ENCODE results near the gene VCL. TPM values are rescaled to one million over a fixed set of nuclear protein-coding genes. Genes with fewer than 3 reads are reported as not detected.

The VCL gene
- total and polyA plus RNA-seq, 9 of the 15 experiments (the other 6 are each of a cell fraction or from before 2014, with no cell fraction given): 29.8 to 186 (median 76.4) TPM

GRCh38 chr10:73991203-73991883 lies 6.6 kb upstream of the VCL start:
- H3K36me3 ChIP-seq (ENCODE audit: control insufficient read depth, insufficient read depth, low read length): no peaks in the 10 kb centered on the region
- peaks cover 45 to 55% of the 10 kb centered on the region in 2 experiments for H3K4me1 ChIP-seq (replicated peaks in 1 of 2; ENCODE audit: control insufficient read depth in 2 of 2, insufficient read depth in 2 of 2, low read length in 2 of 2)
- no TSS peak for BruUV-seq (replicated peaks)
- in situ Hi-C loops (cut with MboI): no loop called here
- H3K4me2 ChIP-seq (ENCODE audit: insufficient read depth, low read length): peak overlapping the region; percentile 36; the same call in 1 of the 2 replicates
- H2AFZ ChIP-seq (ENCODE audit: low read depth, low read length): peak overlapping the region; percentile 95
- no peak for ATAC-seq
- intact Hi-C loops (cut with micrococcal nuclease): no loop called here
- no peak overlapping the region for H3K4me3 ChIP-seq
- FAIRE-seq: no peak
- peak overlapping the region in 1 of 2 experiments; percentile 3; a peak in 1 of 4 replicates for H3K9ac ChIP-seq (ENCODE audit: insufficient read depth in 1 of 2, low read depth in 2 of 2, low read length in 2 of 2)
- POLR2A ChIA-PET: interaction anchor here (0.6 to 3.0 kb wide), 11 partner anchors 9 to 1338 kb away, joined by 3 to 17 read pairs (median 5); no protein-coding TSS in a partner anchor
- peak overlapping the region; percentile 89 for H3K27ac ChIP-seq (ENCODE audit: extremely low read depth, low read depth, low read length)
- no peaks in the 10 kb centered on the region for H3K9me1 ChIP-seq (ENCODE audit: control insufficient read depth, insufficient read depth, low read length)
- CTCF ChIA-PET (ENCODE audit: low intra/inter-chr PET ratio): no interaction called here
- DNase-seq (ENCODE audit: extremely low read depth in 1 of 4, low spot score in 3 of 4): peak in 1 of 4 experiments; percentile 6
- 46% methylated on average over 3 of the region's 3 CpGs for WGBS (ENCODE audit: insufficient coverage, low coverage, missing lambda C conversion rate)
- no peaks in the 10 kb centered on the region for H3K9me3 ChIP-seq (replicated peaks; ENCODE audit: control insufficient read depth, insufficient read depth, low read depth, low read length)
- no peaks in the 10 kb centered on the region for H4K20me1 ChIP-seq (replicated peaks; ENCODE audit: control insufficient read depth, insufficient read depth, low read length)
- H3K27me3 ChIP-seq (ENCODE audit: control insufficient read depth in 2 of 2, insufficient read depth in 2 of 2, low read length in 2 of 2): no peaks in the 10 kb centered on the region
- no peaks in the 10 kb centered on the region; the same call in 2 of the 3 replicates for H3K79me2 ChIP-seq (ENCODE audit: control insufficient read depth, insufficient read depth, low read length)
- peak; percentile 53; the same call in 1 of the 2 replicates for TF ChIP-seq SMARCA5 (IDR thresholded peaks at IDR 0.05)
- 0 out of 2 replicates have a peak, but pooled peaks have one; percentile 45 for TF ChIP-seq HLTF (IDR thresholded peaks at IDR 0.05)
- no peak for TF ChIP-seq THAP7 (CRISPR knock-in tag; IDR thresholded peaks at IDR 0.05)
- 0 out of 2 replicates have a peak, but pooled peaks have one; percentile 25 for TF ChIP-seq DNMT1 (IDR thresholded peaks at IDR 0.05)
- peak; percentile 14; the same call in 1 of the 2 replicates for TF ChIP-seq NFRKB (IDR thresholded peaks at IDR 0.05; ENCODE audit: low read depth)
- TF ChIP-seq ZNF445 (CRISPR knock-in tag; IDR thresholded peaks at IDR 0.05; ENCODE audit: low read depth): no peak
- peak; percentile 18; the same call in 1 of the 2 replicates for TF ChIP-seq GABPA (tag; conservative IDR thresholded peaks at IDR 0.05; ENCODE audit: low read depth)
- TF ChIP-seq CREBBP (IDR thresholded peaks at IDR 0.05; ENCODE audit: low read depth, low read length): no peak
- TF ChIP-seq ZNF589 (CRISPR knock-in tag; IDR thresholded peaks at IDR 0.05; ENCODE audit: low read depth): no peak
- 0 out of 4 replicates have a peak, but pooled peaks of 1 of the 2 experiments have one; percentile 7 for TF ChIP-seq HDAC1 (IDR thresholded peaks at IDR 0.05)
- no peak for TF ChIP-seq ZBTB17 (CRISPR knock-in tag; IDR thresholded peaks at IDR 0.05)
- peak; percentile 20; the same call in 1 of the 2 replicates for TF ChIP-seq THRAP3 (IDR thresholded peaks at IDR 0.05; ENCODE audit: borderline replicate concordance)
- TF ChIP-seq LARP7 (IDR thresholded peaks at IDR 0.05): 0 out of 2 replicates have a peak, but pooled peaks have one; percentile 36
- TF ChIP-seq MAZ (CRISPR knock-in tag; conservative IDR thresholded peaks at IDR 0.05 in 1 of 2, IDR thresholded peaks at IDR 0.05 in 1 of 2): no peak
- no peak for TF ChIP-seq HNRNPH1 (optimal IDR thresholded peaks at IDR 0.05; ENCODE audit: low read depth, low read length)
- no peak for TF ChIP-seq ZNF586 (CRISPR knock-in tag; conservative IDR thresholded peaks at IDR 0.05)
- no peak for TF ChIP-seq RAD21 (CRISPR knock-in tag; conservative IDR thresholded peaks at IDR 0.05 in 1 of 2, IDR thresholded peaks at IDR 0.05 in 1 of 2)
- TF ChIP-seq ZFP91 (CRISPR knock-in tag; IDR thresholded peaks at IDR 0.05): no peak
- no peak for TF ChIP-seq ZNF511 (CRISPR knock-in tag; IDR thresholded peaks at IDR 0.05)

All from K562 (cell line).